Subcutaneous abdominal adipose tissue (tissue), 5 donors: ENCODE results near the gene CTSC.

Experiments used
- H3K27ac ChIP-seq: one replicate; pipeline ENCODE4 v1.7.0; 2013; ENCODE audit warnings: low read depth, mild to moderate bottlenecking, inconsistent platforms, low read length, moderate library complexity
- H3K27me3 ChIP-seq, 5 donors: one replicate each; pipeline ENCODE4 v1.7.0; 2013; ENCODE audit warnings: low read length in 5 of 5, inconsistent platforms in 1 of 5; ENCODE audit not compliant: control insufficient read depth in 5 of 5, insufficient read depth in 4 of 5
- H3K36me3 ChIP-seq, 5 donors: one replicate each; pipeline ENCODE4 v1.7.0; 2013; ENCODE audit warnings: low read length in 5 of 5; ENCODE audit not compliant: control insufficient read depth in 5 of 5, insufficient read depth in 5 of 5
- H3K4me1 ChIP-seq, 5 donors: one replicate each; pipeline ENCODE4 v1.7.0; 2013; ENCODE audit warnings: low read length in 5 of 5, mild to moderate bottlenecking in 3 of 5, moderate library complexity in 1 of 5; ENCODE audit not compliant: control insufficient read depth in 5 of 5, insufficient read depth in 5 of 5
- H3K4me3 ChIP-seq, 5 donors: one replicate each; pipeline ENCODE4 v1.7.0; 2013; ENCODE audit warnings: low read length in 5 of 5, low read depth in 1 of 5
- H3K9ac ChIP-seq, 5 donors: one replicate each; pipeline ENCODE4 v1.7.0; 2013; ENCODE audit warnings: low read length in 5 of 5, mild to moderate bottlenecking in 4 of 5, moderate library complexity in 3 of 5
- H3K9me3 ChIP-seq, 5 donors: one replicate each; pipeline ENCODE4 v1.7.0; 2013; ENCODE audit warnings: low read length in 5 of 5; ENCODE audit not compliant: control insufficient read depth in 5 of 5
- donor health status: healthy.
- donor health status: healthy.
- donor health status: healthy.
- donor health status: healthy.
- donor health status: healthy.

The CTSC gene

GRCh38 chr11:88308576-88308975 lies 29.0 kb downstream of the CTSC start:
- Histone ChIP-seq H3K36me3 (peaks cover 3 to 36% (median 8%) of the 10 kb centered on the region in 5 donors), H3K4me1 (peaks cover 0 to 3% (median 0%) of the 10 kb centered on the region in 5 donors), H3K9me3 (peaks cover 0 to 3% (median 0%) of the 10 kb centered on the region in 5 donors)

GRCh38 chr11:88307749-88308425 lies 29.6 kb downstream of the CTSC start:
- peaks cover 3 to 41% (median 8%) of the 10 kb centered on the region in 5 donors for H3K36me3 ChIP-seq
- no peak overlapping the region for H3K4me3 ChIP-seq
- peaks cover 0 to 3% (median 0%) of the 10 kb centered on the region in 5 donors for H3K9me3 ChIP-seq
- H3K27ac ChIP-seq, result no peak overlapping the region
- no peaks in the 10 kb centered on the region for H3K4me1 ChIP-seq
- H3K27me3 ChIP-seq, result no peaks in the 10 kb centered on the region
- H3K9ac ChIP-seq, result no peak overlapping the region

More at GRCh38 chr11:88308576-88308975, 29.0 kb downstream of the CTSC start:
- no peak overlapping the region for H3K27ac ChIP-seq
- H3K9ac ChIP-seq, result no peak overlapping the region
- H3K4me3 ChIP-seq, result no peak overlapping the region
- no peaks in the 10 kb centered on the region for H3K27me3 ChIP-seq

GRCh38 chr11:88306785-88307184 lies 30.8 kb downstream of the CTSC start:
- H3K27ac ChIP-seq, result no peak overlapping the region
- H3K4me1 ChIP-seq, result no peaks in the 10 kb centered on the region
- H3K36me3 ChIP-seq, result peaks cover 3 to 41% (median 8%) of the 10 kb centered on the region in 5 donors
- H3K4me3 ChIP-seq, result no peak overlapping the region
- peaks cover 0 to 3% (median 0%) of the 10 kb centered on the region in 5 donors for H3K9me3 ChIP-seq
- no peaks in the 10 kb centered on the region for H3K27me3 ChIP-seq
- H3K9ac ChIP-seq, result no peak overlapping the region

- Histone ChIP-seq H3K27ac (no peak overlapping the region), H3K36me3 (peaks cover 3 to 38% (median 8%) of the 10 kb centered on the region in 5 donors), H3K9me3 (peaks cover 0 to 3% (median 0%) of the 10 kb centered on the region in 5 donors), H3K4me3 (no peak overlapping the region), H3K27me3 (no peaks in the 10 kb centered on the region), H3K9ac (no peak overlapping the region), H3K4me1 (no peaks in the 10 kb centered on the region)
These were observed 32.1 kb downstream of the CTSC start for GRCh38 chr11:88305430-88305829.

GRCh38 chr11:88304352-88304751 lies 33.2 kb downstream of the CTSC start:
- H3K36me3 ChIP-seq, result peaks cover 3 to 38% (median 8%) of the 10 kb centered on the region in 5 donors
- no peaks in the 10 kb centered on the region for H3K4me1 ChIP-seq

GRCh38 chr11:88303037-88303436 lies 34.5 kb downstream of the CTSC start:
- no peak overlapping the region for H3K27ac ChIP-seq
- H3K4me3 ChIP-seq, result no peak overlapping the region
- H3K9me3 ChIP-seq, result peaks cover 0 to 3% (median 0%) of the 10 kb centered on the region in 5 donors
- peaks cover 1 to 26% (median 8%) of the 10 kb centered on the region in 5 donors for H3K36me3 ChIP-seq
- peaks cover 0 to 7% (median 4%) of the 10 kb centered on the region in 5 donors for H3K4me1 ChIP-seq
- H3K9ac ChIP-seq, result no peak overlapping the region
- H3K27me3 ChIP-seq, result no peaks in the 10 kb centered on the region

More at GRCh38 chr11:88304352-88304751, 33.2 kb downstream of the CTSC start:
- H3K27me3 ChIP-seq, result no peaks in the 10 kb centered on the region
- no peak overlapping the region for H3K9ac ChIP-seq
- H3K9me3 ChIP-seq, result peaks cover 0 to 3% (median 0%) of the 10 kb centered on the region in 5 donors
- H3K27ac ChIP-seq, result no peak overlapping the region
- no peak overlapping the region for H3K4me3 ChIP-seq

GRCh38 chr11:88301488-88302140 lies 35.9 kb downstream of the CTSC start:
- Histone ChIP-seq H3K36me3 (peaks cover 0 to 20% (median 8%) of the 10 kb centered on the region in 5 donors), H3K9me3 (peaks cover 0 to 3% (median 0%) of the 10 kb centered on the region in 5 donors), H3K4me1 (peaks cover 0 to 15% (median 11%) of the 10 kb centered on the region in 5 donors), H3K4me3 (no peak overlapping the region), H3K27me3 (no peaks in the 10 kb centered on the region), H3K9ac (no peak overlapping the region), H3K27ac (no peak overlapping the region)

GRCh38 chr11:88300888-88301487 lies 36.5 kb downstream of the CTSC start:
- Histone ChIP-seq H3K27me3 (no peaks in the 10 kb centered on the region), H3K27ac (no peak overlapping the region), H3K4me3 (no peak overlapping the region), H3K9ac (no peak overlapping the region), H3K4me1 (peaks cover 0 to 15% (median 11%) of the 10 kb centered on the region in 5 donors), H3K9me3 (peaks cover 0 to 3% (median 0%) of the 10 kb centered on the region in 5 donors), H3K36me3 (peaks cover 0 to 15% (median 4%) of the 10 kb centered on the region in 5 donors)

GRCh38 chr11:88297863-88298262 lies 39.7 kb downstream of the CTSC start:
- H3K4me3 ChIP-seq, result no peak overlapping the region
- H3K27ac ChIP-seq, result no peak overlapping the region
- H3K9me3 ChIP-seq, result no peaks in the 10 kb centered on the region
- no peaks in the 10 kb centered on the region for H3K27me3 ChIP-seq
- peaks cover 0 to 15% (median 12%) of the 10 kb centered on the region in 5 donors for H3K4me1 ChIP-seq
- H3K9ac ChIP-seq, result no peak overlapping the region
- peaks cover 2 to 13% (median 5%) of the 10 kb centered on the region in 5 donors for H3K36me3 ChIP-seq

GRCh38 chr11:88297421-88297820 lies 40.1 kb downstream of the CTSC start:
- Histone ChIP-seq H3K4me1 (peaks cover 2 to 20% (median 16%) of the 10 kb centered on the region in 5 donors), H3K27ac (no peak overlapping the region)

More at GRCh38 chr11:88297421-88297820, 40.1 kb downstream of the CTSC start:
- no peaks in the 10 kb centered on the region for H3K9me3 ChIP-seq
- H3K27me3 ChIP-seq, result no peaks in the 10 kb centered on the region
- H3K9ac ChIP-seq, result no peak overlapping the region
- H3K4me3 ChIP-seq, result no peak overlapping the region
- H3K36me3 ChIP-seq, result peaks cover 2 to 13% (median 6%) of the 10 kb centered on the region in 5 donors
